GM21576 (cell line): ENCODE results near the gene VEPH1.

Experiments used
- ATAC-seq: cut with Tn5 transposase; IDR thresholded peaks from one replicate; pipeline ENCODE4 v1.9.1; 2021; ENCODE audit warnings: mild to moderate bottlenecking, moderate library complexity; ENCODE audit not compliant: unreplicated experiment

The VEPH1 gene

GRCh38 chr3:157232141-157232540 is 271.1 kb downstream of the VEPH1 start:
- ATAC-seq: no peak

- ATAC-seq: no peak
These were observed 272.1 kb downstream of the VEPH1 start for GRCh38 chr3:157231071-157231470.

GRCh38 chr3:157226173-157226847 is 276.9 kb downstream of the VEPH1 start:
- no peak for ATAC-seq

GRCh38 chr3:157225001-157225400 is 278.2 kb downstream of the VEPH1 start:
- ATAC-seq: no peak

- no peak for ATAC-seq
These were observed 282.3 kb downstream of the VEPH1 start for GRCh38 chr3:157220883-157221282.

GRCh38 chr3:157220211-157220610 is 283.0 kb downstream of the VEPH1 start:
- ATAC-seq: no peak

- ATAC-seq: no peak
These were observed 284.0 kb downstream of the VEPH1 start for GRCh38 chr3:157219215-157219614.
